Activated CD4-positive, alpha-beta T cell treated with anti-CD3 and anti-CD28 coated beads, Interleukin-2, amount 50 U/mL, for 48 hours (primary cell): ENCODE data around the gene C1orf94.

ENCODE experiments used
- DNase-seq, 2 experiments: peaks; one replicate each; pipeline ENCODE4 v3.0.0-alpha.2; 2020

Gene C1orf94

DNA sequence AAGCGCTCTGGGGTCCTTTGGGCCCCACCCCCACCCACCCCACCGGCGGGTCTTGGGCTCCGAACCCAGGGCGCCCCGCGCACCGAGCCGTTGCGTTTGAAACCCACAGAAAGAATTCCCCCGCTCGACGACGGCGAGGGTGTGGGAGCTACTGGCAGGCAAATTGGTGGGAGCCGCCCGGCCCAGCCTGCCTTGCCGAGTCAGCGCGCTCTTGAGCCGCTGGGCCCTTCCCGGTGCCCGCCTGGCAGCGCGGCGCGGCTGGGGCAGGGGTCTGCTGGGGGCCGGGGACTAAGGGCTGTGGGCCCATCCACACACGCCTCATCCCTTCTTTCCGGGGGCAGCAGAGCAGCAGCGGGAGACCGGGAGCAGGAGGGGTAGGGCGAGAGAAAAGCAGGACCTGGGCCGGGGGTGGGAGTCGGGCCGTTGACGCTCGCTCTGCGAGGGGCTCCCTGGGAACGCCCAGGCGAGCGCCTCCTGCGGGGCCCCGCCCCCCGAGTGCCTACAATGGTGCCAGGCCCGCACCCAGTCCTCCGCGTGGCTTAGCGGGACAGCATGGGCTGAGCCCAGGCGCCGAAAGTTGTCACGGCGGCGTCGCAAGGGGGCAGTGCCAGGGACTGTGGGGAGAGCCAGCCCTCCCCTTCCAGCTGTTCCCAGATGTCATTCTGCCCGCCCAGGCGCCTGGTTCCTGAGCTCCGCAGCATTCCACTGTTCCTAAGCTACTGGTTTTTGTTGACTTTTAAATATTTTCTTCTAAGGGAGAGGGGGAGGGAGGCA lies at the start of gene C1orf94:
TSS of gene C1orf94 (plus strand) at position 78 of the 774 bp plus-strand sequence. CDS start 883 bp downstream, outside the sequence.
- DNase-seq = no peak

- no peak for DNase-seq
These were observed 49.4 kb upstream of the C1orf94 start for GRCh38 chr1:34127006-34128000.

DNA sequence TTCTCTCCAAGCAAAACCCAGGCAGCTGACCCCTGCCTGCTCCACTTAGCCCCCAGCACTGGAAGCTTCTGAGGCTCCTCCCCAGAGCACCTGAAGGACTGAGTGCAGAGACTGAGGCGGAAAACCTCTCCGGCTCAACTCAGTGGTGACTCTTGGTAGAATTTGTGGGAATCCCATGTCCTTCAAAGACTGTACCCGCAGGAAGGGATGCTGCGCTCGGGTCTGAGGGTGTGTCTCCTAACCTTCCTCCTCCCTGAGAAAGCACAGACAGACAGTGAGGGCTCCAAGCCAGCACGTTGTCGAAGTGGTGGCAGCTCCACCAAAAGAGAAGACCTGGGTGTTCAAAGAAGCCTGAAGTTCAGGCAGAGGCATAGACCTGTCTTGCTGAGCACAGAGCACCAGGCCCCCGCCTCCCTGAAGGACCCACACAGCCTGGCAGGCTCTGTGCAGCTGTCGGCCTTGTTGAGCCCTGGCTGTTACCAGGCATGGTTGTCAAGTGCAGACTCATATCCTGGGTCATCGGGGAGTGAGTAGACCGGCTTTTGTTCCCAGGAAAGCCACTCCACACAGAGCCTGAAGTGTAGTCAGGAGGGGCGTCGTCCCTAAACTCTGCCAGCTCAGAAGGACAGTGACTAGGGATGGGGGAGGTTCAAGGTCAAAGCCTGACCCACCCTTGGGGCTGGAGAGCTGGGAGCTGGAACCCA lies 48.4 kb upstream of the C1orf94 start:
- DNase-seq = no peak

- no peak for DNase-seq
These were observed 47.1 kb upstream of the C1orf94 start for GRCh38 chr1:34129630-34130029.

GRCh38 chr1:34130306-34130705 lies 46.4 kb upstream of the C1orf94 start:
- DNase-seq = no peak

DNA sequence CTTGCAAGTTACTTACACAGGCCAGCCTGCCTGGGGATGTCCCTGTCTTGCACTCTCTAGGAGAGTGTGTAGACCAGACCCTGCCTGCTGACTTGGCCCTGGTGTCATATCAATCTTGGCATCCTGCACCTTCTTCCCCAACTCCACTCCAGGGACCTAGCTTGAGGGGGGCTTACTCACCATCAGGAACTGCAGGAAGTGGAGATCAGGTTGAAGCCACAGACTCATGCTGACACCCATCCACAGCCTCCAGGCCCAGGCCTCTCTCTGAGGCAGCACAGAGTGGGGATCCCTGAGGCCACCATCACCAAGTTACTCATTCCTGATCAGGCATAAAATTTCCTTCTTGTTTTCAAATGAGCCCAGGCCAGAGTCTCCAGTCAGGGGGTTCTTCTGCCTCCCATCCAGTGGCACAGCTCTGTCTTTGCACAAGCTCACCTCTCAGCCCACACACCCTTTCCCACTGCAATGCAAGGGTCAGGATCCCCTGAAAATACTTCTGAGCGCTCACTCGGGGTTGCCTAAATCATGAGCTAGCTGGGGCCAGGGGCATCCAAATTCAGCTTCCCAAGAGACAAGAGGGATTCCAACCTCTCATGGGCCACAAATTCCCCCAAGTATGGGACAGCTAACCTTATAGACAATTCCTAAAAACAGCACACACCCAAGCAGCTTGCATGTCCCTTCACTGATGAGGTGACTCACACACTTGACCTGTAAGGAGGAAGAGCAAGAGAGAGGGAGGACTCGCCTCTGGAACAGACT lies 45.1 kb upstream of the C1orf94 start:
- no peak for DNase-seq

GRCh38 chr1:34132161-34132420 lies 44.6 kb upstream of the C1orf94 start:
- no peak for DNase-seq

- no peak for DNase-seq
These were observed 39.3 kb upstream of the C1orf94 start for GRCh38 chr1:34137411-34137810.

DNA sequence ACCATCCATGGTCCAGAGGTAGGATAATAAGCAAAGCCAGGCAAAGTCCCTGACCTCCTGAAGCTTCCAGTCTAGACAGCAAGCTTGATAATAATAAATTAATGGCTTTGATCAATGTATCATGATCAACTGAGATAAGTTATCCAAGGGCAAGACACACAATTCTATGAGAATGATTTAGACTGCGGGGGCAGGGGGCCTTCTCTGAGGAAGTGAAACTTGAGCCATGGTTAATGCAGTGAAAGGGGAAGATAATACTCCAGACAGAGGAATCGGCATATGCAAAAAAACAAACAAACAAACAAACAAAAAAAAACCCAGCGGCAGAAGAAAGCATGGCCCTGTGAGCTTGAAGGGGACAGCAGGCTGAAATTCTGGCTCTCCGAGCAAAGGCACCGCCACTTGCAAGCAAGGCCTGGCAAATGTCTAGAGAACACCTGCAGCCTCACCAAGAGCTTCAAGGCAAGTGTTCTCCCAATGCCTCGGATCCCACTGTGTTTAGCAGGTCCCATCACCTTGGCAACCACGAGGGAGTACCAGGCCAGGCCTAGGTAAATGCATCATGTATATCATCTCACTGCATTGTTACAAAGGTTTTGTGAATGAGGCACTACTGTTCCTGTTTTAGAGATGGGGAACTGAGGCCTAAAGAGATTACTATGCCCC lies 36.6 kb upstream of the C1orf94 start:
- DNase-seq = no peak

- DNase-seq = no peak
These were observed 32.7 kb upstream of the C1orf94 start for GRCh38 chr1:34143975-34144374.

GRCh38 chr1:34144766-34145165 lies 31.9 kb upstream of the C1orf94 start:
- DNase-seq = no peak

GRCh38 chr1:34147301-34147700 lies 29.4 kb upstream of the C1orf94 start:
- no peak for DNase-seq

DNA sequence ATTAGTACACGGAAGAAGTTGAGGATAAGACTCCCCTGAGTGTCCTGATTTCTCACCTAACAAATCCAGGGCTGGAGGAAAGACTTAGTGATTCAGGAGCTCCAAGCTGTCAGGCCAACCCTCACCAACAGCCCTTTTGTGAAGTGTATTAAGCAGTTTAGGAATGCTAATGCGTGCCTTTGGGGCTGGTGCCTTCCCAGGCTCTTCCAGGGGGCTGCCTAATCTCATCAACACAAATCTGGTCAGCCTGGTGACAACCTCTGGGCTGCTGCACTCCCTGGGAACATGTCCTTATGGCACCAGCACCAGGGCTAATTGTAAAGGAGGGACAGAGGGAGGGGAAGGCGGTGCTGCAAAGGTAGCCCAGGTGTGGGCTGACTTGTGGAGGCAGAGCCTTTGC lies 27.2 kb upstream of the C1orf94 start:
- DNase-seq = no peak

GRCh38 chr1:34153246-34153645 lies 23.5 kb upstream of the C1orf94 start:
- DNase-seq = no peak

DNA sequence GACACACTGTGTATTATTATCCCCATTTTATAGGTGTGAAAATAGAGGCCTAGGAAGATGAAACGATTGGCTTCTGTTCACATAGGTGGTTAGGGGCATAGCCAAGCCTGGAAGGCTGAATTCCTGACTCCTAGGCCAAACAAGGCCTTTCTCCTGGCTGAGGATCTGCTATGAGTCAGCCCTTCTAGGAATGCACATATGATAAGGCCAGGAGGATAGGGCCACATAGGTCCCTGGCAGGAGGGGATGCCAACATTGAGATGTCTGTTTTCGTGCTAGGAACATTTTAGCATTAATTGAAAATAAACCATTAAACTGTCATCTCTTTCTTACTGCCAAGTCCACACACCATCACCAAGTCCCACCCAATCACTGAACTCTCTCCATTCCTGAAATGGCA lies 20.8 kb upstream of the C1orf94 start:
- no peak for DNase-seq

DNA sequence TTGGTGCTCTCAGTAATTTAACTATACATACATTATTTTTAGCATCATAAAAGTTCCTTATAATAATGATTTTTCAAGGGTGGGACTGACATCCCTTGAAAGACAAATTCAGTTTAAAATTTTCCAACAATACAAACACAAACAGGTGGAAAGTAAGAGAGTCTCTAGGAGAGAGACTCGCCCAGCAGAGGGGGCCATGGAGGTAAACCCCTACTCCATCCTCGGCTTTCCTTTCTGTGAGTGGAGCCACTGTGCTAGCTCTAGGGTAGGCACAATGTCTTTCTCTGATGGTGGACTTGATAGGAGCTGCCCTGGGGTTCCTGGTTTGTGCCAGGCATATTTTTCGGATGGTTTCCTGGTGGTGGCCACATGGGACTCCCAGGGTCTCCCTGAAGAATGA lies 20.0 kb upstream of the C1orf94 start:
- DNase-seq = no peak

- peak; percentile 28 to 35 for DNase-seq
These were observed 13.6 kb upstream of the C1orf94 start for GRCh38 chr1:34162852-34163766.

GRCh38 chr1:34163792-34164731 lies 12.6 kb upstream of the C1orf94 start:
- DNase-seq = no peak

DNA sequence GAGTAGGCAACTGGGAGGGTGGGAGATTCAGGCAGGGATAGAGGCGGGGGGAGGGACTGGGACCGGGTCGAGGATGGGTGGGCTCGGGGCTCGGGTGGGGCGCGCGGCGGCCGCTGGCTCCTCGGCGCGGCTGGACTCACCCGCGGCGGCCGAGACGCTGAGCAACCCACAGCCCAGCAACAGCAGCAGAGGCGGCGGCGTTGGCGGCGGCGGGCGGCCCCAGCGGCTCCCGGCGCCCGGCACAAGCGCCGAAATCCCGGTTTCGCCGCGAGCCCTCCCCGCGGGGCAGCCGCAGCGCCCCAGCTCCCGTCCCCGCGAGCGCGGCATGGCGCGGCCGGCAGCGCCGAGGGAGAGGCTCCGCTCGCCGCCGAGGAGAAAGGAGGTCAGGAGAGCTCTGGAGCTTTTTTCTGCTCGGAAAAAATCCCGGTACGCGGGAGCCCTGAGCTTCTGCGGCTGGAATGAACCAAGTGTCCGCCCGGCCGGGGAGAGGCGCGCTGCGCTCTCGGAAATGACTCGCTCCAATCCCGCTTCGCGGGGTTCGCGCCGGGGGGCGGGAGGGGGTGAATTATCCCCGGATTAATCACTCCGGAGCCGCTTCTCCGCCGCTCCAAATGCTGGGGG lies 11.8 kb upstream of the C1orf94 start, which contains the start of gene CSMD2:
TSS of gene CSMD2 (minus strand) at position 460 of the 621 bp plus-strand sequence. CDS start at position 327, 133 bp downstream.
- DNase-seq = no peak
